ENCODE measurements around the gene CCNE1. TPM values are rescaled to one million over a fixed set of nuclear protein-coding genes. Genes with fewer than 3 reads are reported as not detected.

Gene CCNE1
- total RNA-seq, 1 donor from 2014 or later = 6.4 TPM

DNA sequence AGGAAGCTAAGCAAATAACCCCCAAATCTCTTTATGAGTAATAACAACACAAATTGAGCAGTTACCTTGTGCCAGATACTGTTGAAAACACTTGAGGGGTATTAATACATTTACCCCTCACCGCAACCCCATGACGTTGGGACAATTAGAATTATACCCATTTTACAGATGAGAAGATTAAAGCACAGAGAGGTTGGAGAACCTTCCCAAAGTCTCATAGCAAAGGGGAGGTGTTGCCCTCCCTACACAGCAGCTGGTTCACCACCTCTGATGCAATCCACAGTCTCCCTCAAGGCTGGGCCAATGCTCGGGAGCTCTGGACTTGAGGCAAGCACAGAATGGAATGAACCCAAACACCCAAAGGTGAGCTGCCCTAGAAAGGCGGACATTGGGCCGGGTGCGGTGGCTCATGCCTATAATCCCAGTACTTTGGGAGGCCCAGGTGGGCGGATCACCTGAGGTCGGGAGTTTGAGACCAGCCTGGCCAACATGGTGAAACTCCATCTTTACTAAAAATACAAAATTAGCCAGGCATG lies 3.9 kb upstream of the CCNE1 start:
- Mint-ChIP-seq H3K36me3 (ENCODE audit: unreplicated experiment) (no peaks in the 10 kb centered on the region), H3K4me3 (ENCODE audit: unreplicated experiment) (no peak overlapping the region), H3K4me1 (ENCODE audit: low read depth, unreplicated experiment) (peaks cover 2% of the 10 kb centered on the region), H3K27me3 (ENCODE audit: unreplicated experiment) (peaks cover 5% of the 10 kb centered on the region), H3K27ac (ENCODE audit: unreplicated experiment) (no peak overlapping the region), H3K9me3 (ENCODE audit: unreplicated experiment) (peaks cover 8% of the 10 kb centered on the region)
- DNase-seq = no peak
- TF ChIP-seq, protein P1, sequence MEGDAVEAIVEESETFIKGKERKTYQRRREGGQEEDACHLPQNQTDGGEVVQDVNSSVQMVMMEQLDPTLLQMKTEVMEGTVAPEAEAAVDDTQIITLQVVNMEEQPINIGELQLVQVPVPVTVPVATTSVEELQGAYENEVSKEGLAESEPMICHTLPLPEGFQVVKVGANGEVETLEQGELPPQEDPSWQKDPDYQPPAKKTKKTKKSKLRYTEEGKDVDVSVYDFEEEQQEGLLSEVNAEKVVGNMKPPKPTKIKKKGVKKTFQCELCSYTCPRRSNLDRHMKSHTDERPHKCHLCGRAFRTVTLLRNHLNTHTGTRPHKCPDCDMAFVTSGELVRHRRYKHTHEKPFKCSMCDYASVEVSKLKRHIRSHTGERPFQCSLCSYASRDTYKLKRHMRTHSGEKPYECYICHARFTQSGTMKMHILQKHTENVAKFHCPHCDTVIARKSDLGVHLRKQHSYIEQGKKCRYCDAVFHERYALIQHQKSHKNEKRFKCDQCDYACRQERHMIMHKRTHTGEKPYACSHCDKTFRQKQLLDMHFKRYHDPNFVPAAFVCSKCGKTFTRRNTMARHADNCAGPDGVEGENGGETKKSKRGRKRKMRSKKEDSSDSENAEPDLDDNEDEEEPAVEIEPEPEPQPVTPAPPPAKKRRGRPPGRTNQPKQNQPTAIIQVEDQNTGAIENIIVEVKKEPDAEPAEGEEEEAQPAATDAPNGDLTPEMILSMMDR (IDR thresholded peaks at IDR 0.05; ENCODE audit: partially characterized antibody, unreplicated experiment) = no peak

- Mint-ChIP-seq H3K4me3 (ENCODE audit: unreplicated experiment) (no peak overlapping the region), H3K36me3 (ENCODE audit: unreplicated experiment) (no peaks in the 10 kb centered on the region), H3K4me1 (ENCODE audit: low read depth, unreplicated experiment) (peaks cover 4% of the 10 kb centered on the region), H3K27me3 (ENCODE audit: unreplicated experiment) (peaks cover 5% of the 10 kb centered on the region), H3K9me3 (ENCODE audit: unreplicated experiment) (peaks cover 8% of the 10 kb centered on the region), H3K27ac (ENCODE audit: unreplicated experiment) (no peak overlapping the region)
- DNase-seq = no peak
- TF ChIP-seq, protein P1 (IDR thresholded peaks at IDR 0.05; ENCODE audit: partially characterized antibody, unreplicated experiment) = no peak
Observed at GRCh38 chr19:29809795-29810503, 1.8 kb upstream of the CCNE1 start.

DNA sequence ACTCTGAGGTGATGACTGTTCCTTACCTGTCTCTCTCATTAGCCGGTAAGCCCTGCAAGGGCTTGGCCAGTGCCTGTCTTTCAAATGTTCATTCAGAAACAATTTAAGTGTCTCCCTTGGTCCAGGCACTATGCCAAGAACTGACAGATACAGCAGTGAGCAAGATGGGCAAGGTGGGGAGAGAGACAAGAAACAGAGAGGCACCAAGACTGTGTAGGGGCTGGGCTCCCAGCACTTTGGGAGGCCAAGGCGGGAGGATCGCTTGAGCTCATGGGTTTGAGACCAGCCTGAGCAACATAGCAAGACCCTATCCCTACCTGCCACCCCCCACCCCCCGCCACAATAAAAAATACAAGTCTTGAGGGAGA lies 1.3 kb upstream of the CCNE1 start:
- DNase-seq = no peak
- H3K27ac Mint-ChIP-seq (ENCODE audit: unreplicated experiment) = peak overlapping the region; percentile 12
- H3K4me3 Mint-ChIP-seq (ENCODE audit: unreplicated experiment) = peak overlapping the region; percentile 68
- H3K9me3 Mint-ChIP-seq (ENCODE audit: unreplicated experiment) = peaks cover 6% of the 10 kb centered on the region
- peaks cover 5% of the 10 kb centered on the region for H3K27me3 Mint-ChIP-seq (ENCODE audit: unreplicated experiment)
- TF ChIP-seq, protein P1 (IDR thresholded peaks at IDR 0.05; ENCODE audit: partially characterized antibody, unreplicated experiment) = no peak
- peaks cover 4% of the 10 kb centered on the region for H3K4me1 Mint-ChIP-seq (ENCODE audit: low read depth, unreplicated experiment)
- H3K36me3 Mint-ChIP-seq (ENCODE audit: unreplicated experiment) = no peaks in the 10 kb centered on the region

DNA sequence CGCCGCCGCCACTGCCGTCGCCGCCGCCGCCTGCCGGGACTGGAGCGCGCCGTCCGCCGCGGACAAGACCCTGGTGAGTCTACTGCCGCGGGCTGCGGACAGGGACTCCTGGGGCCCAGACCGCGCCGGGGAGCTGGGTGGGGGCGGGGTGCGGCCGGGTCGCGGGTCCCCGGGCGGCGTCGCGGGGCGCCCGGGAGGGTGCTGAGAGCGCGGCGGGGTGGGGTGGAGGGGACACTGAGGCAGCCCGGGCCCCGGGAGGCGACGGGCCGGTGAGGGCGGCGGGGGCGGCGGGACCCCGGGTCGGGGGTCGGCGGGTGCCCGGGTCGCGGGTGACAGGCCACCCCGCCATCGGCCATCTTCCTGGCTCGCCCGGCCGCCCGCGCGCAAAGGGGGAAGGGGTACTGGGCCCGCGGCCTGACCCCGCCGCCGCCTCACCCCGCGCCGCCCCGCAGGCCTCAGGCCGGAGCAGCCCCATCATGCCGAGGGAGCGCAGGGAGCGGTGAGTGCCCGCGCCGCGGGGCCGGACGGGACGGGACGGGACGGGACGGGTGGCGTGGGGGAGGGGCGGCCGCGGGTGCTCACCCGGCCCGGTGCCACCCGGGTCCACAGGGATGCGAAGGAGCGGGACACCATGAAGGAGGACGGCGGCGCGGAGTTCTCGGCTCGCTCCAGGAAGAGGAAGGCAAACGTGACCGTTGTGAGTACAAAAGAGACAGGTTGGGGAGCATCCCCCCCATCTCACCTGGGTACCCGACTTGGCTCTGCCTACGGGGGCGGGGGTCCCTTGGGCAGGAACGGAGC lies 489 bp downstream of the CCNE1 start:
- peak; percentile 59 for DNase-seq
- Mint-ChIP-seq H3K36me3 (ENCODE audit: unreplicated experiment) (no peaks in the 10 kb centered on the region), H3K27ac (ENCODE audit: unreplicated experiment) (no peak overlapping the region), H3K9me3 (ENCODE audit: unreplicated experiment) (peaks cover 6% of the 10 kb centered on the region), H3K4me3 (ENCODE audit: unreplicated experiment) (peak overlapping the region; percentile 85), H3K27me3 (ENCODE audit: unreplicated experiment) (peaks cover 5% of the 10 kb centered on the region), H3K4me1 (ENCODE audit: low read depth, unreplicated experiment) (peaks cover 4% of the 10 kb centered on the region)
- TF ChIP-seq, protein P1 (IDR thresholded peaks at IDR 0.05; ENCODE audit: partially characterized antibody, unreplicated experiment) = no peak

Measured in glutamatergic neuron (in vitro differentiated cells).